HG03066 (cell line): Measurements from ENCODE around the gene FGG.
"Not testable (repeated sequence)": the region's sequence is repeated elsewhere in the genome, so short reads cannot be mapped to it uniquely, and the experiment has no call there.

Source experiments
- ATAC-seq: cut with Tn5 transposase; IDR thresholded peaks from one replicate; pipeline ENCODE4 v1.9.1; 2021; ENCODE audit warnings: low read depth; ENCODE audit not compliant: unreplicated experiment

Gene FGG

GRCh38 chr4:154614306-154614705, 1.9 kb upstream of the FGG start:
- ATAC-seq, result no peak

- ATAC-seq, result no peak
Measured at GRCh38 chr4:154611833-154612232, 623 bp downstream of the FGG start.

GRCh38 chr4:154610582-154610981, 1.9 kb downstream of the FGG start:
- ATAC-seq, result no peak

- ATAC-seq, result no peak
Measured at GRCh38 chr4:154609532-154609931, 2.9 kb downstream of the FGG start.

- no peak for ATAC-seq
Measured at GRCh38 chr4:154608361-154609252, 3.8 kb downstream of the FGG start.

- no peak for ATAC-seq
Measured at GRCh38 chr4:154606728-154607723, 5.4 kb downstream of the FGG start.

- no peak for ATAC-seq
Measured at GRCh38 chr4:154604696-154605200, 7.7 kb downstream of the FGG start.

- ATAC-seq, result no peak
Measured at GRCh38 chr4:154603033-154603943, 9.2 kb downstream of the FGG start.

GRCh38 chr4:154602404-154603020, 9.9 kb downstream of the FGG start:
- ATAC-seq, result no peak

- ATAC-seq, result no peak
Measured at GRCh38 chr4:154597798-154598774, 14.4 kb downstream of the FGG start.

- not testable (repeated sequence) for ATAC-seq
Measured at GRCh38 chr4:154597281-154597680, 15.2 kb downstream of the FGG start.

- ATAC-seq, result no peak
Measured at GRCh38 chr4:154595807-154596206, 16.6 kb downstream of the FGG start.

- ATAC-seq, result not testable (repeated sequence)
Measured at GRCh38 chr4:154594343-154594742, 18.1 kb downstream of the FGG start.

- no peak for ATAC-seq
Measured at GRCh38 chr4:154593868-154594267, 18.6 kb downstream of the FGG start.

GRCh38 chr4:154591890-154592289, 20.6 kb downstream of the FGG start:
- ATAC-seq, result no peak

GRCh38 chr4:154590329-154591006, 22.0 kb downstream of the FGG start, which contains the start of gene FGA:
Gene FGA, minus strand, starts transcription at chr4:154590742. Its CDS starts 55 bp downstream, at chr4:154590687.
- ATAC-seq, result no peak

GRCh38 chr4:154589296-154590197, 22.9 kb downstream of the FGG start:
- no peak for ATAC-seq
